Endodermal cell (in vitro differentiated cells): ENCODE measurements around the gene ACSS1. TPM values are rescaled to one million over a fixed set of nuclear protein-coding genes. Genes with fewer than 3 reads are reported as not detected.
A peak's percentile ranks its signal among the peaks of the same experiment; 100 is the strongest.

Source experiments
- DNase-seq: peaks from one replicate; pipeline ENCODE4 v3.0.0-alpha.2; 2017
- H3K27ac ChIP-seq: 2 replicates; pipeline ENCODE4 v1.5.1; 2013; ENCODE audit warnings: mild to moderate bottlenecking, low read depth, low read length, moderate library complexity
- H3K27me3 ChIP-seq: 2 replicates; pipeline ENCODE4 v1.6.1; 2013; ENCODE audit warnings: mild to moderate bottlenecking, low read length, moderate library complexity; ENCODE audit not compliant: insufficient read depth, control insufficient read depth, poor library complexity, severe bottlenecking
- H3K36me3 ChIP-seq: 2 replicates; pipeline ENCODE4 v1.7.0; 2013; ENCODE audit warnings: mild to moderate bottlenecking, low read length, moderate library complexity; ENCODE audit not compliant: control insufficient read depth, insufficient read depth
- H3K4me1 ChIP-seq: one replicate; pipeline ENCODE4 v1.7.0; 2013; ENCODE audit warnings: low read length; ENCODE audit not compliant: control insufficient read depth, insufficient read depth
- H3K4me3 ChIP-seq: 2 replicates; pipeline ENCODE4 v1.5.1; 2013; ENCODE audit warnings: mild to moderate bottlenecking, low read length, moderate library complexity
- H3K9ac ChIP-seq: 2 replicates; pipeline ENCODE4 v1.6.1; 2013; ENCODE audit warnings: mild to moderate bottlenecking, low read length, moderate library complexity; ENCODE audit not compliant: poor library complexity, severe bottlenecking; ENCODE audit errors: extremely low read depth
- H3K9me3 ChIP-seq: 2 replicates; pipeline ENCODE4 v1.6.1; 2013; ENCODE audit warnings: mild to moderate bottlenecking, low read length, moderate library complexity; ENCODE audit not compliant: control insufficient read depth
- H3K27ac Mint-ChIP-seq: 2 replicates; pipeline ENCODE4 v1.8.0; 2020; ENCODE audit warnings: mixed read lengths
- H3K27me3 Mint-ChIP-seq: 2 replicates; pipeline ENCODE4 v1.8.0; 2021; ENCODE audit warnings: mild to moderate bottlenecking, mixed read lengths; ENCODE audit not compliant: insufficient read depth
- H3K36me3 Mint-ChIP-seq: 2 replicates; pipeline ENCODE4 v1.8.0; 2020; ENCODE audit warnings: low read depth, mixed read lengths
- H3K4me1 Mint-ChIP-seq: 2 replicates; pipeline ENCODE4 v1.8.0; 2020; ENCODE audit warnings: mixed read lengths
- H3K4me3 Mint-ChIP-seq: 2 replicates; pipeline ENCODE4 v1.8.0; 2020; ENCODE audit warnings: mild to moderate bottlenecking, moderate library complexity, mixed read lengths
- H3K9me3 Mint-ChIP-seq: 2 replicates; pipeline ENCODE4 v1.8.0; 2020; ENCODE audit warnings: mild to moderate bottlenecking, mixed read lengths
- WGBS, 2 experiments: methylation state at CpG; one replicate each; pipeline versions ENCODE4 v1.1.5 to v1.1.7; 2013; ENCODE audit warnings: missing lambda C conversion rate in 2 of 2, mixed read lengths in 1 of 2; ENCODE audit not compliant: insufficient coverage in 1 of 2, insufficient read length in 1 of 2; 5-methylcytosine and 5-hydroxymethylcytosine counted together
- total RNA-seq, 2 donors: library from RNA; stranded (reverse); fragmentation: NEBNext Ultra II Directional in 1 of 2; extraction: Animal tissue kit (Norgen Biotek cat#: 25700) in 1 of 2; gene quantifications; 2 replicates in 1 of 2; 3 replicates in 1 of 2; pipeline ENCODE4 v1.2.1, GENCODE V29; 2021
- TF ChIP-seq, protein P1 (sequence below): fragments of 200-600 bp; sonication (generic); conservative IDR thresholded peaks from 2 replicates; pipeline ENCODE4 v1.5.0; 2021; ENCODE audit warnings: antibody characterized with exemption, mild to moderate bottlenecking

ACSS1 gene
- total RNA-seq, 2 donors from 2014 or later: 0.22 TPM; not detected in 1

DNA sequence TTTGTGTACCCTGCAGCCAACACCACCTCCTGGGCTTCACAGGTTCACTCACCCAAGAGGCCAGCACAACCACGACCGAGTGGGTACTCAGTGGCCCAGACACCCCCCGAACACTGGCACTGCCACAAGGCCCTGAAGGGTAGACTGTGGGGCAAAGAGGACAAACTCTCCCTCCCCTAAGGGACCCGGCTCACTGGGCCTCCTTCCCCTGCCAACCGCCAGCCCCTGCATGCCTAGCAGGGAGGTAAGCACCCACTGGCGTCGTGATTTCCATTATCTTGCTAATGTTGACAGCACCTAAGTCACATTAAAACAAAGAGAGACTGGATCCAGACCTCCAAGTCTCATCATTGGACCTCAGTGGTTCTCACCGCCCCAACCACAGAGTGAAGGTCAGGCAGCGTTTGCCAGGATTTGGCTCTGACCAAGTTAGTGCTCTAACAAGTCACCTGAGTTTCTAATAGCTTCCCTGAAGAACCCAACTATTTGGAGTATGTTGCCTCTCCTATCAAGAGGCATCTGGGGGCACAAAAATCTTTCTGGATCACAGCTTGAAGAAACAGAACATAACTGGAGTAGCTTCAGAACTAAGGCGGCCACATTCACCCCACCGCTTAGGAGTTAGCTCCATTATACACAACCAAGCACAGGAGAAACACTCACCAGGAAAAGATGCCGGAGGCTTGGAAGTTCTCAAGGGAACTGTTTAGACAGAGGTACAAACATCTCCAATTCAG is 51.3 kb downstream of the ACSS1 start:
- Histone ChIP-seq H3K9me3 (no peaks in the 10 kb centered on the region), H3K4me1 (no peaks in the 10 kb centered on the region), H3K4me3 (no peak overlapping the region), H3K36me3 (no peaks in the 10 kb centered on the region), H3K27me3 (peaks cover 8% of the 10 kb centered on the region), H3K9ac (no peak overlapping the region), H3K27ac (no peak overlapping the region)
- H3K9me3 Mint-ChIP-seq: peaks cover 6% of the 10 kb centered on the region
- H3K27ac Mint-ChIP-seq: no peak overlapping the region
- no peak overlapping the region for H3K4me3 Mint-ChIP-seq
- H3K4me1 Mint-ChIP-seq: no peaks in the 10 kb centered on the region
- DNase-seq: peak; percentile 24
- WGBS, 2 experiments: 82 to 83% methylated on average over 7 to 12 of the region's 12 CpGs
- H3K27me3 Mint-ChIP-seq: peaks cover 7% of the 10 kb centered on the region
- TF ChIP-seq, protein P1, sequence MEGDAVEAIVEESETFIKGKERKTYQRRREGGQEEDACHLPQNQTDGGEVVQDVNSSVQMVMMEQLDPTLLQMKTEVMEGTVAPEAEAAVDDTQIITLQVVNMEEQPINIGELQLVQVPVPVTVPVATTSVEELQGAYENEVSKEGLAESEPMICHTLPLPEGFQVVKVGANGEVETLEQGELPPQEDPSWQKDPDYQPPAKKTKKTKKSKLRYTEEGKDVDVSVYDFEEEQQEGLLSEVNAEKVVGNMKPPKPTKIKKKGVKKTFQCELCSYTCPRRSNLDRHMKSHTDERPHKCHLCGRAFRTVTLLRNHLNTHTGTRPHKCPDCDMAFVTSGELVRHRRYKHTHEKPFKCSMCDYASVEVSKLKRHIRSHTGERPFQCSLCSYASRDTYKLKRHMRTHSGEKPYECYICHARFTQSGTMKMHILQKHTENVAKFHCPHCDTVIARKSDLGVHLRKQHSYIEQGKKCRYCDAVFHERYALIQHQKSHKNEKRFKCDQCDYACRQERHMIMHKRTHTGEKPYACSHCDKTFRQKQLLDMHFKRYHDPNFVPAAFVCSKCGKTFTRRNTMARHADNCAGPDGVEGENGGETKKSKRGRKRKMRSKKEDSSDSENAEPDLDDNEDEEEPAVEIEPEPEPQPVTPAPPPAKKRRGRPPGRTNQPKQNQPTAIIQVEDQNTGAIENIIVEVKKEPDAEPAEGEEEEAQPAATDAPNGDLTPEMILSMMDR: no peak
- no peaks in the 10 kb centered on the region for H3K36me3 Mint-ChIP-seq

DNA sequence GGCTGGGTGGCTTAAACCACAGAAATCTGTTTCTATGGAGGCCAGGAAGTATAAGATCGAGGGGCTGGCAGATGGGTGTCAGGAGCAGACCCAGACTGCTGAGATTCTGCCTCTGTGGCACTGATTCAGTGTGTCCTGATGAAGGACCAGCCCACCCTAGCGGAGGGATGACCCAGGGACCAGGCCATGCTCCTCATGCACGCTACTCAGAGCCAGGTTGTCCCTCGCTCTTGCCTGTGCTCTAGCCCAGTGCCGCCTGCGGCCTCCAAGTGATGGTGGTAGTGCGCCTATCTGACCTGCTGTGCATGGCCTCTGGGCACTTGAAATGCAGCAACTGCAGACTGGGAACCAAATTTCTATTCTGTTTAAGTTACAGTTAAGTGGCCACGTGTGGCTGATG is 52.3 kb downstream of the ACSS1 start:
- Histone ChIP-seq H3K9me3 (no peaks in the 10 kb centered on the region), H3K9ac (no peak overlapping the region), H3K36me3 (no peaks in the 10 kb centered on the region), H3K4me1 (no peaks in the 10 kb centered on the region), H3K27me3 (peaks cover 9% of the 10 kb centered on the region), H3K27ac (no peak overlapping the region), H3K4me3 (no peak overlapping the region)
- DNase-seq: peak; percentile 41
- Mint-ChIP-seq H3K27me3 (peaks cover 7% of the 10 kb centered on the region), H3K27ac (no peak overlapping the region), H3K4me1 (no peaks in the 10 kb centered on the region), H3K36me3 (no peaks in the 10 kb centered on the region), H3K9me3 (peaks cover 6% of the 10 kb centered on the region), H3K4me3 (no peak overlapping the region)
- 88 to 89% methylated on average over 8 of the region's 8 CpGs for WGBS, 2 experiments
- TF ChIP-seq, protein P1: no peak

DNA sequence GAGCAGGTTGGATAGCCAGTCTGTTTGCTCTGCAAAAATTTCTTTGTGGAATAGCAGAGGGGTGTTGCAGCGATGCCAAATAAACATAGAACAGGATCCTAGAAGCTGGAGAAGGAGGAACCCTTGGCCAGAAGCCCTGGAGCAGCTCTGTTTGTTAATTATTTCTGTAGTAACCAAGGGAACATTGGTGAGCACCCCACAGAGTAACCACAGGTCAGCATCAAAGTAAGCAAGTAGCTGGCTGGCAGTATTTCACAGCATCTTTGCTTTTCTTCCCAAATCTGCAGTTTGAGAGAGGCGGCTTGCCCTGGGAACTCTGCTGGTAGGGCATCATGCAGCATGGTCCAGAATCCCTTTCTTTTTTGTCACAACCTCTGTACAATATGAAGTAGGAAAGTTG is 52.7 kb downstream of the ACSS1 start:
- WGBS, 2 experiments: 75 to 78% methylated on average over 2 of the region's 2 CpGs
- Histone ChIP-seq H3K4me1 (no peaks in the 10 kb centered on the region), H3K27me3 (peaks cover 13% of the 10 kb centered on the region), H3K27ac (no peak overlapping the region), H3K4me3 (no peak overlapping the region), H3K9ac (no peak overlapping the region), H3K9me3 (no peaks in the 10 kb centered on the region), H3K36me3 (no peaks in the 10 kb centered on the region)
- Mint-ChIP-seq H3K4me1 (no peaks in the 10 kb centered on the region), H3K9me3 (peaks cover 6% of the 10 kb centered on the region), H3K27me3 (peaks cover 10% of the 10 kb centered on the region), H3K4me3 (no peak overlapping the region), H3K36me3 (no peaks in the 10 kb centered on the region), H3K27ac (no peak overlapping the region)
- TF ChIP-seq, protein P1: no peak
- no peak for DNase-seq
